PC-3 (cell line): ENCODE data around the gene C16orf87. TPM values are rescaled to one million over a fixed set of nuclear protein-coding genes. Genes with fewer than 3 reads are reported as not detected.

Experiments
- ATAC-seq: fragments of 200-7000 bp; cut with Tn5 transposase; 2 replicates; pipeline ENCODE4 v1.9.1; 2020; ENCODE audit warnings: mild to moderate bottlenecking, moderate library complexity
- BruUV-seq: library from RNA; stranded (reverse); fragments of 400-500 nt; replicated peaks from 2 replicates; lab custom pipeline; 2021; lab: Mats Ljungman, UMichigan
- CTCF ChIA-PET: fragments of 300-600 bp; sonication (Branson Sonifier 250); formaldehyde crosslinking; loops from one replicate; lab custom pipeline; 2022; ENCODE audit warnings: antibody characterized with exemption; lab: Charles Lee
- POLR2A ChIA-PET: fragments of 300-600 bp; sonication (Branson Sonifier 250); formaldehyde crosslinking; loops from one replicate; lab custom pipeline; 2022; ENCODE audit warnings: antibody characterized with exemption; ENCODE audit not compliant: unreplicated experiment; lab: Charles Lee
- DNase-seq: peaks from one replicate; pipeline ENCODE4 v3.0.0-alpha.2; 2015
- H2AFZ ChIP-seq: fragments of 300-600 bp; sonication (generic); 2 replicates; pipeline ENCODE4 v1.6.0; 2016; ENCODE audit warnings: antibody characterized with exemption, low read length
- H3F3A ChIP-seq: fragments of 300-600 bp; sonication (generic); one replicate; pipeline ENCODE4 v1.6.0; 2017; ENCODE audit warnings: antibody characterized with exemption, low read length, control low read depth, mild to moderate bottlenecking; ENCODE audit not compliant: unreplicated experiment
- H3K27ac ChIP-seq: fragments of 300-600 bp; sonication (generic); 2 replicates; pipeline ENCODE4 v1.5.1; 2016; ENCODE audit warnings: mild to moderate bottlenecking, low read length
- H3K27me3 ChIP-seq: fragments of 300-600 bp; sonication (generic); 2 replicates; pipeline ENCODE4 v1.6.1; 2016; ENCODE audit warnings: low read length, mixed read lengths
- H3K36me3 ChIP-seq: fragments of 300-600 bp; sonication (generic); 2 replicates; pipeline ENCODE4 v1.6.1; 2016; ENCODE audit warnings: low read depth, mixed run types, low read length, mixed read lengths
- H3K4me1 ChIP-seq: fragments of 300-600 bp; sonication (generic); 2 replicates; pipeline ENCODE4 v1.5.1; 2016; ENCODE audit warnings: low read length; ENCODE audit not compliant: insufficient read depth
- H3K4me2 ChIP-seq: fragments of 300-600 bp; sonication (generic); 2 replicates; pipeline ENCODE4 v1.6.0; 2016; ENCODE audit warnings: low read length
- H3K4me3 ChIP-seq: fragments of 300-600 bp; sonication (generic); 2 replicates; pipeline ENCODE4 v1.5.1; 2016; ENCODE audit warnings: mild to moderate bottlenecking, low read length, mixed read lengths
- H3K79me2 ChIP-seq: fragments of 300-600 bp; sonication (generic); 2 replicates; pipeline ENCODE4 v1.6.1; 2017; ENCODE audit warnings: low read length, mixed read lengths
- H3K9ac ChIP-seq: fragments of 300-600 bp; sonication (generic); 2 replicates; pipeline ENCODE4 v1.6.0; 2016; ENCODE audit warnings: mild to moderate bottlenecking, low read length
- H3K9me2 ChIP-seq: fragments of 300-600 bp; sonication (generic); replicated peaks from 2 replicates; pipeline ENCODE4 v1.6.1; 2016; ENCODE audit warnings: mixed run types, low read length, mixed read lengths
- H3K9me3 ChIP-seq: fragments of 300-600 bp; sonication (generic); 2 replicates; pipeline ENCODE4 v1.6.1; 2016; ENCODE audit warnings: low read length, mixed read lengths
- H4K20me1 ChIP-seq: fragments of 300-600 bp; sonication (generic); 2 replicates; pipeline ENCODE4 v1.6.1; 2016; ENCODE audit warnings: low read length, mixed read lengths
- EZH2 ChIP-seq: fragments of 300-600 bp; sonication (generic); IDR thresholded peaks from one replicate; pipeline ENCODE4 v1.6.1; 2017; ENCODE audit warnings: antibody characterized with exemption, mild to moderate bottlenecking, low read length; ENCODE audit not compliant: unreplicated experiment
- EZH2phosphoT487 ChIP-seq: fragments of 300-600 bp; sonication (generic); IDR thresholded peaks from 2 replicates; pipeline ENCODE4 v1.6.1; 2018; ENCODE audit warnings: mild to moderate bottlenecking, antibody characterized with exemption, low read length, borderline replicate concordance
- intact Hi-C: fragments of 100-400 bp; cut with micrococcal nuclease; formaldehyde crosslinking; loops from 2 replicates; pipeline ENCODE4 v1.9.0; 2023
- total RNA-seq: library from RNA; depleted of rRNA; stranded (reverse); fragments of >200 nt; gene quantifications from 2 replicates; pipeline ENCODE4 v1.2.3, GENCODE V29; 2014
- TF ChIP-seq, protein P1 (sequence below): fragments of 300-600 bp; sonication (generic); conservative IDR thresholded peaks from 2 replicates; pipeline ENCODE4 v1.5.1; 2017; ENCODE audit warnings: antibody characterized with exemption, low read depth, mild to moderate bottlenecking, low read length

The C16orf87 gene
- total RNA-seq, 1 experiment from 2014 or later: 4.0 TPM

DNA sequence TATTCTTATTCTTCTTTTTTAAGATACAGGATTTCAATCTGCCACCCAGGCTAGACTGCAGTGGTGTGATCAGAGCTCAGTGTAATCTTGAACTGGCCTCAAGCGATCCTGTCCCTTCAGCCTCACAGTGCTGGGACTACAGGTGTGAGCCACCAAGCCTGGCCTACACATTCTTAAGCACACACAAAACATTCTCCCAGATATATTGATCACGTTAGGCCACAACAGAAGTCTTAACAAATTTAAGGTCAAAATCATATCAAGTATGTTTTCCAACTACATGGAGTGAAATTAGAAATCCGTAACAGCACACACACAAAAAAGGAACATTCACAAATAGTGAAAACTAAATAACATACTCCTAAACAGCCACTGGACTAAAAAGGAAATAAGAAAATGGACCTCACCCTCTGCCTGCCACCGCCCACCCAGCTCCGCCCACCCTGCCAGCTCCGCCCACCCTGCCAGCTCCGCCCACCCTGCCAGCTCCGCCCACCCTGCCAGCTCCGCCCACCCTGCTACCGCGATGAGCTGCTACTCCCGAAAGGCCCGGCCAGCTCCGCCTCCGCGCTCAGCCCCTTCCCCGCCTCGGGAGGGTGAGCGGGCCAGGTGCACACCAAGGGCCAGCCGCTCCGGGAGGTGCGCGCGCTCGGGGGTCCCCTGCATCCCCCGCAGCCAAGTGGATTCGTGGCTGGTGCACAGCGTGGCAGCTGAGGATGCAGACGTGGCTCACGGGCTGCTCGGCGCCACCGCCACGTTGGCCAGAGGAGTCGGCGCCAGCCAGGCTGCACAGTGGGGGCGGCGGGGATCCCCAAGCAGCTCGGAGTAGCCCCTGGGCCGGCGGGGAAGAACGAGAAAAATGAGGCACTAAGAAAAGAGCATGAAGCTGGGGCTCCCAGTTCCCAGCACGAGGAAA lies 41.2 kb downstream of the C16orf87 start:
- BruUV-seq: no TSS peak
- intact Hi-C loops: no loop called here
- CTCF ChIA-PET: no interaction called here
- no peaks in the 10 kb centered on the region for H3K9me3 ChIP-seq
- DNase-seq (peak; percentile 43), ATAC-seq (peak; percentile 97)
- TF ChIP-seq, protein P1, sequence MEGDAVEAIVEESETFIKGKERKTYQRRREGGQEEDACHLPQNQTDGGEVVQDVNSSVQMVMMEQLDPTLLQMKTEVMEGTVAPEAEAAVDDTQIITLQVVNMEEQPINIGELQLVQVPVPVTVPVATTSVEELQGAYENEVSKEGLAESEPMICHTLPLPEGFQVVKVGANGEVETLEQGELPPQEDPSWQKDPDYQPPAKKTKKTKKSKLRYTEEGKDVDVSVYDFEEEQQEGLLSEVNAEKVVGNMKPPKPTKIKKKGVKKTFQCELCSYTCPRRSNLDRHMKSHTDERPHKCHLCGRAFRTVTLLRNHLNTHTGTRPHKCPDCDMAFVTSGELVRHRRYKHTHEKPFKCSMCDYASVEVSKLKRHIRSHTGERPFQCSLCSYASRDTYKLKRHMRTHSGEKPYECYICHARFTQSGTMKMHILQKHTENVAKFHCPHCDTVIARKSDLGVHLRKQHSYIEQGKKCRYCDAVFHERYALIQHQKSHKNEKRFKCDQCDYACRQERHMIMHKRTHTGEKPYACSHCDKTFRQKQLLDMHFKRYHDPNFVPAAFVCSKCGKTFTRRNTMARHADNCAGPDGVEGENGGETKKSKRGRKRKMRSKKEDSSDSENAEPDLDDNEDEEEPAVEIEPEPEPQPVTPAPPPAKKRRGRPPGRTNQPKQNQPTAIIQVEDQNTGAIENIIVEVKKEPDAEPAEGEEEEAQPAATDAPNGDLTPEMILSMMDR: no peak
- TF ChIP-seq EZH2phosphoT487 (no peak), EZH2 (no peak)
- no peaks in the 10 kb centered on the region for H4K20me1 ChIP-seq
- H3K9me2 ChIP-seq: no peaks in the 10 kb centered on the region
- H3K4me3 ChIP-seq: peak overlapping the region; percentile 74
- H3K27me3 ChIP-seq: no peaks in the 10 kb centered on the region
- no peak overlapping the region for H3K27ac ChIP-seq
- H3K4me1 ChIP-seq: peaks cover 3% of the 10 kb centered on the region; the same call in 1 of the 2 replicates
- no peaks in the 10 kb centered on the region for H3F3A ChIP-seq
- H3K4me2 ChIP-seq: peak overlapping the region; percentile 82
- peak overlapping the region; percentile 45 for H3K9ac ChIP-seq
- H2AFZ ChIP-seq: peak overlapping the region; percentile 86
- no peaks in the 10 kb centered on the region; the same call in 1 of the 2 replicates for H3K36me3 ChIP-seq
- H3K79me2 ChIP-seq: no peaks in the 10 kb centered on the region
- POLR2A ChIA-PET: interaction anchor here (0.5 to 0.6 kb wide), 2 partner anchors 100 to 1334 kb away, joined by 3 to 4 read pairs; partner anchors contain the start of gene ORC6

DNA sequence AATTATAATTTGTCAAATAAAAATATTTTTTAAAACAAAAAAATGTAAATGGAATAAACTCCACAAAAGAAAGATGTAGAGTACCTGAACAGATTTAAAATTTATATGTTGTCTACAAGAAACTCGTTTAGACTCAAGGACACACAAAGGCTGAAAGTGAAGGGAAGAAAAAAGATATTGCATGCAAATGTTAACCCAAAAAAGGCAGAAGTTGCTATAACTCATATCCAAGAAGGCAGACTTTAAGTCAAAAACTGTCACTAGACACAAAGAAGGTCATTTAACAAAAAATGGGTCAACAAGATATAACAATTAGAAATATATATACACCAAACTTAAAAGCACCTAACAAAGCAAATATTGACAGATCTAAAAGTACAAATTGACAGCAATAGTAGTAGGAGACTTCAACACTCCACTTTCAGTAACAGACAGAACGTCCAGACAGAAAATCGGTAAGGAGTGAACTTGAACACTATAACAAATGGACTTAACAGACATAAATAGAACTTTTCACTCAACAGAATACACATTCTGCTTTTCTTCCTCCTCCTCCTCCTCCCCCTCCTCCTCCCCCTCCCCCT lies 42.0 kb downstream of the C16orf87 start:
- Histone ChIP-seq H3K9ac (no peak overlapping the region), H3K4me1 (peaks cover 3% of the 10 kb centered on the region; the same call in 1 of the 2 replicates), H3K27me3 (no peaks in the 10 kb centered on the region), H3K9me3 (no peaks in the 10 kb centered on the region), H2AFZ (no peak overlapping the region), H3K27ac (no peak overlapping the region), H3K36me3 (no peaks in the 10 kb centered on the region; the same call in 1 of the 2 replicates), H3K9me2 (no peaks in the 10 kb centered on the region), H3K4me3 (no peak overlapping the region), H3K4me2 (no peak overlapping the region), H4K20me1 (no peaks in the 10 kb centered on the region), H3F3A (no peaks in the 10 kb centered on the region), H3K79me2 (no peaks in the 10 kb centered on the region)
- intact Hi-C loops: no loop called here
- TF ChIP-seq EZH2phosphoT487 (no peak), EZH2 (no peak)
- TF ChIP-seq, protein P1: no peak
- no TSS peak for BruUV-seq
- ATAC-seq: no peak
- no peak for DNase-seq
- ChIA-PET POLR2A (no interaction called here), CTCF (no interaction called here)
